ENCODE results near the gene CERS1.

GRCh38 chr19:18883526-18884304 lies 12.2 kb downstream of the CERS1 start:
- TF ChIP-seq ZBTB44 (tag by site-specific recombination; IDR thresholded peaks at IDR 0.05) (no peak), ZNF24 (tag by site-specific recombination; IDR thresholded peaks at IDR 0.05) (no peak), CTCF (tag by site-specific recombination; IDR thresholded peaks at IDR 0.05) (no peak), ZBTB8A (tag by site-specific recombination; IDR thresholded peaks at IDR 0.05) (no peak), ZNF555 (tag by site-specific recombination; conservative IDR thresholded peaks at IDR 0.05) (no peak)

Data from HEK293 (cell line).